K562 (cell line): Measurements from ENCODE around the gene APPBP2.

Source experiments
- CEBPB ChIP-seq: fragments of 450-650 bp; IDR thresholded peaks from 2 replicates; pipeline ENCODE4 v1.6.1; 2016; ENCODE audit warnings: missing genetic modification characterization, missing compliant biosample characterization
- SIX5 ChIP-seq, 2 experiments: IDR thresholded peaks; 2 replicates each; pipeline ENCODE4 v1.6.1; 2011; ENCODE audit warnings: low read length in 2 of 2, borderline replicate concordance in 1 of 2, low read depth in 1 of 2, mild to moderate bottlenecking in 1 of 2, moderate library complexity in 1 of 2; ENCODE audit not compliant: insufficient read depth in 1 of 2
- TF ChIP-seq, protein P1 (sequence below), 3 experiments: IDR thresholded peaks in 2 of 3; conservative IDR thresholded peaks in 1 of 3; 2 replicates each; pipeline ENCODE4 v1.5.1; 2011 to 2012; ENCODE audit warnings: low read length in 3 of 3, mild to moderate bottlenecking in 3 of 3, control low read depth in 2 of 3, improper control_type of control experiment in 1 of 3, inconsistent platforms in 1 of 3, low read depth in 1 of 3, mixed read lengths in 1 of 3, moderate library complexity in 1 of 3; ENCODE audit not compliant: insufficient read depth in 2 of 3

DNA sequence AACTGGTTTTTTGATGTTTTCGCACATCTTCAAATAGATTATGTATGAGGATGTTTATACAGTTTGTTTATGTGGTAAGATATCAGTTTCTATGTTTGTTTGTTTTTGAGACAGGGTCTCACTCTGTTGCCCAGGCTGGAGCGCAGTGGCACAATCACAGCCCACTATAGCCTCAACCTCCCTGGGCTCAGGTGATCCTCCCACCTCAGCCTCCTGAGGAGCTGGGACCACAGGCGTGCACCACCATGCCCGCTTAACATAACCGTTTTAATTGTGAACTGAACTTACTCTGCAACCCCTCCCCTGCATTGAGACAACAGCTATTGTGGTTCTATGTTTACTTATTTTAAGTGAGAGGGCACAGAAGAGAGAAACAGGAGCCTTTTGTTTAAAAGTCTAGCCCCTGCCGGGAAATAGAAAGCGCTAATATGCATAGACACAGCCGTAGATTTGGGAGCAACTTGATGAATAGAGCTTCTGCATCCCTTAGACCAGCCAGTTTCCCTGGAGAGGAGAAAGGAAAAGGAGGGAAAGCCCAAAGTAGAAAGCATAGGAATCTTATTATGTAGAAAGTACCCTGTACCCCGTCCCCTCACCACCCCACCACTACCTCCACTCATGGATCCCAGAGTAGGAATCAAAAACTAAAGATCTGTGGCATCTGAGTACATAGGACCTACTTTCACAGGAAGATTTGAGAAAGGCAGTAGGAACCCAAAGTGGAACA, 19.6 kb upstream of the APPBP2 start:
- TF ChIP-seq CEBPB (tag) (no peak), SIX5 (IDR thresholded peaks at IDR 0.05; ENCODE audit: borderline replicate concordance in 1 of 2, insufficient read depth in 1 of 2, low read depth in 1 of 2, low read length in 2 of 2) (no peak)
- TF ChIP-seq, protein P1, sequence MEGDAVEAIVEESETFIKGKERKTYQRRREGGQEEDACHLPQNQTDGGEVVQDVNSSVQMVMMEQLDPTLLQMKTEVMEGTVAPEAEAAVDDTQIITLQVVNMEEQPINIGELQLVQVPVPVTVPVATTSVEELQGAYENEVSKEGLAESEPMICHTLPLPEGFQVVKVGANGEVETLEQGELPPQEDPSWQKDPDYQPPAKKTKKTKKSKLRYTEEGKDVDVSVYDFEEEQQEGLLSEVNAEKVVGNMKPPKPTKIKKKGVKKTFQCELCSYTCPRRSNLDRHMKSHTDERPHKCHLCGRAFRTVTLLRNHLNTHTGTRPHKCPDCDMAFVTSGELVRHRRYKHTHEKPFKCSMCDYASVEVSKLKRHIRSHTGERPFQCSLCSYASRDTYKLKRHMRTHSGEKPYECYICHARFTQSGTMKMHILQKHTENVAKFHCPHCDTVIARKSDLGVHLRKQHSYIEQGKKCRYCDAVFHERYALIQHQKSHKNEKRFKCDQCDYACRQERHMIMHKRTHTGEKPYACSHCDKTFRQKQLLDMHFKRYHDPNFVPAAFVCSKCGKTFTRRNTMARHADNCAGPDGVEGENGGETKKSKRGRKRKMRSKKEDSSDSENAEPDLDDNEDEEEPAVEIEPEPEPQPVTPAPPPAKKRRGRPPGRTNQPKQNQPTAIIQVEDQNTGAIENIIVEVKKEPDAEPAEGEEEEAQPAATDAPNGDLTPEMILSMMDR (IDR thresholded peaks at IDR 0.05 in 2 of 3, conservative IDR thresholded peaks at IDR 0.05 in 1 of 3; ENCODE audit: insufficient read depth in 2 of 3, low read depth in 1 of 3, low read length in 3 of 3) = no peak
